ENCODE measurements around the gene DNAJC5. TPM values are rescaled to one million over a fixed set of nuclear protein-coding genes. Genes with fewer than 3 reads are reported as not detected.

The DNAJC5 gene
- total RNA-seq, 1 experiment from 2014 or later, result 28.5 TPM

DNA sequence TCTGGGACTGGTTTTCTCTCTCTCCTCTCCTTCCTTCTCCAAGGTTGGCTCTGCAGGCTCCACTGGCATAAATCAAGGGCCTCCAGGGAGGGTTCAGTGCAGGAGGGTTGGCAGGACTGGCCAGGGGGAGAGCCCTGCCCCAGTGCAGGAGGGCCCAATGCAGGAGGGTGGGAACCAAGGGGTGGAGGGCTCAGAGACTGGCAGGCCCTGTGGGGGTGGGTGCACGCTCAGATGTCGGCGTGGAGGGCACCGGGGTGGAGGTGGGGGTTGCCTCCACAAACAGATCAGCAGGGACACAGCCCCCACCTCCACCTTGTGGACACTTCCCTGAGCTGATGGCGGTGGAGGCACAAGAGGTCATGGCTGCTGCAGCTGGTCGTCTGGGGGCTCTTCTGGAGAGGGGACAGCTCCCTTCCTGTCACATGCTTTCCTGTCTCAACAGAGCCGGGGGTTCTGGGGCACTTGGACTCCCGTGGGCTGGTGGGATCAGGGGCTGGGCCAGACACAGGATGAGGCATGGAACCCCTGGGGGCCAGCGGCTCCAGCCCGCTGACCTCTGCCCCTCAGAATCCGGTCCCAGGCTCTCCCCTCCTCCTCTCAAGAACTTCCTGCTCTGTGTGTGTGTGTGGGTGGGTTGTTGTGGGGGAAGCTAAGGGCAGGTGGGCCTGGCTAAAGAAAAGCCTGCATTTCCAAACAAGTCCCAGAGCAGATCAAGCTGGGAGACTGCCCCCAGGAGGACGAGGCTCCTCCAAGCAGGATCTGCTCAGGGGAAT is 36.3 kb upstream of the DNAJC5 start (continued):
- TF ChIP-seq, protein P1, sequence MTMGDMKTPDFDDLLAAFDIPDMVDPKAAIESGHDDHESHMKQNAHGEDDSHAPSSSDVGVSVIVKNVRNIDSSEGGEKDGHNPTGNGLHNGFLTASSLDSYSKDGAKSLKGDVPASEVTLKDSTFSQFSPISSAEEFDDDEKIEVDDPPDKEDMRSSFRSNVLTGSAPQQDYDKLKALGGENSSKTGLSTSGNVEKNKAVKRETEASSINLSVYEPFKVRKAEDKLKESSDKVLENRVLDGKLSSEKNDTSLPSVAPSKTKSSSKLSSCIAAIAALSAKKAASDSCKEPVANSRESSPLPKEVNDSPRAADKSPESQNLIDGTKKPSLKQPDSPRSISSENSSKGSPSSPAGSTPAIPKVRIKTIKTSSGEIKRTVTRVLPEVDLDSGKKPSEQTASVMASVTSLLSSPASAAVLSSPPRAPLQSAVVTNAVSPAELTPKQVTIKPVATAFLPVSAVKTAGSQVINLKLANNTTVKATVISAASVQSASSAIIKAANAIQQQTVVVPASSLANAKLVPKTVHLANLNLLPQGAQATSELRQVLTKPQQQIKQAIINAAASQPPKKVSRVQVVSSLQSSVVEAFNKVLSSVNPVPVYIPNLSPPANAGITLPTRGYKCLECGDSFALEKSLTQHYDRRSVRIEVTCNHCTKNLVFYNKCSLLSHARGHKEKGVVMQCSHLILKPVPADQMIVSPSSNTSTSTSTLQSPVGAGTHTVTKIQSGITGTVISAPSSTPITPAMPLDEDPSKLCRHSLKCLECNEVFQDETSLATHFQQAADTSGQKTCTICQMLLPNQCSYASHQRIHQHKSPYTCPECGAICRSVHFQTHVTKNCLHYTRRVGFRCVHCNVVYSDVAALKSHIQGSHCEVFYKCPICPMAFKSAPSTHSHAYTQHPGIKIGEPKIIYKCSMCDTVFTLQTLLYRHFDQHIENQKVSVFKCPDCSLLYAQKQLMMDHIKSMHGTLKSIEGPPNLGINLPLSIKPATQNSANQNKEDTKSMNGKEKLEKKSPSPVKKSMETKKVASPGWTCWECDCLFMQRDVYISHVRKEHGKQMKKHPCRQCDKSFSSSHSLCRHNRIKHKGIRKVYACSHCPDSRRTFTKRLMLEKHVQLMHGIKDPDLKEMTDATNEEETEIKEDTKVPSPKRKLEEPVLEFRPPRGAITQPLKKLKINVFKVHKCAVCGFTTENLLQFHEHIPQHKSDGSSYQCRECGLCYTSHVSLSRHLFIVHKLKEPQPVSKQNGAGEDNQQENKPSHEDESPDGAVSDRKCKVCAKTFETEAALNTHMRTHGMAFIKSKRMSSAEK (CRISPR knock-in tag; IDR thresholded peaks at IDR 0.05; ENCODE audit: borderline replicate concordance), result 0 out of 2 replicates have a peak, but pooled peaks have one; percentile 4
- TF ChIP-seq, protein P2, sequence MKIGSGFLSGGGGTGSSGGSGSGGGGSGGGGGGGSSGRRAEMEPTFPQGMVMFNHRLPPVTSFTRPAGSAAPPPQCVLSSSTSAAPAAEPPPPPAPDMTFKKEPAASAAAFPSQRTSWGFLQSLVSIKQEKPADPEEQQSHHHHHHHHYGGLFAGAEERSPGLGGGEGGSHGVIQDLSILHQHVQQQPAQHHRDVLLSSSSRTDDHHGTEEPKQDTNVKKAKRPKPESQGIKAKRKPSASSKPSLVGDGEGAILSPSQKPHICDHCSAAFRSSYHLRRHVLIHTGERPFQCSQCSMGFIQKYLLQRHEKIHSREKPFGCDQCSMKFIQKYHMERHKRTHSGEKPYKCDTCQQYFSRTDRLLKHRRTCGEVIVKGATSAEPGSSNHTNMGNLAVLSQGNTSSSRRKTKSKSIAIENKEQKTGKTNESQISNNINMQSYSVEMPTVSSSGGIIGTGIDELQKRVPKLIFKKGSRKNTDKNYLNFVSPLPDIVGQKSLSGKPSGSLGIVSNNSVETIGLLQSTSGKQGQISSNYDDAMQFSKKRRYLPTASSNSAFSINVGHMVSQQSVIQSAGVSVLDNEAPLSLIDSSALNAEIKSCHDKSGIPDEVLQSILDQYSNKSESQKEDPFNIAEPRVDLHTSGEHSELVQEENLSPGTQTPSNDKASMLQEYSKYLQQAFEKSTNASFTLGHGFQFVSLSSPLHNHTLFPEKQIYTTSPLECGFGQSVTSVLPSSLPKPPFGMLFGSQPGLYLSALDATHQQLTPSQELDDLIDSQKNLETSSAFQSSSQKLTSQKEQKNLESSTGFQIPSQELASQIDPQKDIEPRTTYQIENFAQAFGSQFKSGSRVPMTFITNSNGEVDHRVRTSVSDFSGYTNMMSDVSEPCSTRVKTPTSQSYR (CRISPR knock-in tag; IDR thresholded peaks at IDR 0.05), result 0 out of 2 replicates have a peak, but pooled peaks have one; percentile 59
- TF ChIP-seq, protein P3, sequence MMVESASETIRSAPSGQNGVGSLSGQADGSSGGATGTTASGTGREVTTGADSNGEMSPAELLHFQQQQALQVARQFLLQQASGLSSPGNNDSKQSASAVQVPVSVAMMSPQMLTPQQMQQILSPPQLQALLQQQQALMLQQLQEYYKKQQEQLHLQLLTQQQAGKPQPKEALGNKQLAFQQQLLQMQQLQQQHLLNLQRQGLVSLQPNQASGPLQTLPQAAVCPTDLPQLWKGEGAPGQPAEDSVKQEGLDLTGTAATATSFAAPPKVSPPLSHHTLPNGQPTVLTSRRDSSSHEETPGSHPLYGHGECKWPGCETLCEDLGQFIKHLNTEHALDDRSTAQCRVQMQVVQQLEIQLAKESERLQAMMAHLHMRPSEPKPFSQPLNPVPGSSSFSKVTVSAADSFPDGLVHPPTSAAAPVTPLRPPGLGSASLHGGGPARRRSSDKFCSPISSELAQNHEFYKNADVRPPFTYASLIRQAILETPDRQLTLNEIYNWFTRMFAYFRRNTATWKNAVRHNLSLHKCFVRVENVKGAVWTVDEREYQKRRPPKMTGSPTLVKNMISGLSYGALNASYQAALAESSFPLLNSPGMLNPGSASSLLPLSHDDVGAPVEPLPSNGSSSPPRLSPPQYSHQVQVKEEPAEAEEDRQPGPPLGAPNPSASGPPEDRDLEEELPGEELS (CRISPR knock-in tag; IDR thresholded peaks at IDR 0.05), result peak; percentile 62; the same call in 1 of the 2 replicates
- TF ChIP-seq SP1 (CRISPR knock-in tag; conservative IDR thresholded peaks at IDR 0.05), result no peak; the same call in 1 of the 2 replicates
- peak; percentile 47 for TF ChIP-seq ZNF423 (CRISPR knock-in tag; IDR thresholded peaks at IDR 0.05)
- TF ChIP-seq, protein P4, sequence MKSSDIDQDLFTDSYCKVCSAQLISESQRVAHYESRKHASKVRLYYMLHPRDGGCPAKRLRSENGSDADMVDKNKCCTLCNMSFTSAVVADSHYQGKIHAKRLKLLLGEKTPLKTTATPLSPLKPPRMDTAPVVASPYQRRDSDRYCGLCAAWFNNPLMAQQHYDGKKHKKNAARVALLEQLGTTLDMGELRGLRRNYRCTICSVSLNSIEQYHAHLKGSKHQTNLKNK (CRISPR knock-in tag; IDR thresholded peaks at IDR 0.05), result no peak
- TF ChIP-seq, protein P5, sequence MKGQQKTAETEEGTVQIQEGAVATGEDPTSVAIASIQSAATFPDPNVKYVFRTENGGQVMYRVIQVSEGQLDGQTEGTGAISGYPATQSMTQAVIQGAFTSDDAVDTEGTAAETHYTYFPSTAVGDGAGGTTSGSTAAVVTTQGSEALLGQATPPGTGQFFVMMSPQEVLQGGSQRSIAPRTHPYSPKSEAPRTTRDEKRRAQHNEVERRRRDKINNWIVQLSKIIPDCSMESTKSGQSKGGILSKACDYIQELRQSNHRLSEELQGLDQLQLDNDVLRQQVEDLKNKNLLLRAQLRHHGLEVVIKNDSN (CRISPR knock-in tag; IDR thresholded peaks at IDR 0.05), result peak; percentile 59; the same call in 1 of the 2 replicates
- TF ChIP-seq, protein P6, sequence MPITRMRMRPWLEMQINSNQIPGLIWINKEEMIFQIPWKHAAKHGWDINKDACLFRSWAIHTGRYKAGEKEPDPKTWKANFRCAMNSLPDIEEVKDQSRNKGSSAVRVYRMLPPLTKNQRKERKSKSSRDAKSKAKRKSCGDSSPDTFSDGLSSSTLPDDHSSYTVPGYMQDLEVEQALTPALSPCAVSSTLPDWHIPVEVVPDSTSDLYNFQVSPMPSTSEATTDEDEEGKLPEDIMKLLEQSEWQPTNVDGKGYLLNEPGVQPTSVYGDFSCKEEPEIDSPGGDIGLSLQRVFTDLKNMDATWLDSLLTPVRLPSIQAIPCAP (CRISPR knock-in tag; IDR thresholded peaks at IDR 0.05), result no peak
- TF ChIP-seq FOXK1 (CRISPR knock-in tag; IDR thresholded peaks at IDR 0.05), result 0 out of 2 replicates have a peak, but pooled peaks have one; percentile 20
- 0 out of 2 replicates have a peak, but pooled peaks have one; percentile 19 for TF ChIP-seq GABPB1 (CRISPR knock-in tag; IDR thresholded peaks at IDR 0.05)
- TF ChIP-seq TP53 (CRISPR knock-in tag; IDR thresholded peaks at IDR 0.05), result peak; percentile 62; the same call in 1 of the 2 replicates
- TF ChIP-seq, protein P7, sequence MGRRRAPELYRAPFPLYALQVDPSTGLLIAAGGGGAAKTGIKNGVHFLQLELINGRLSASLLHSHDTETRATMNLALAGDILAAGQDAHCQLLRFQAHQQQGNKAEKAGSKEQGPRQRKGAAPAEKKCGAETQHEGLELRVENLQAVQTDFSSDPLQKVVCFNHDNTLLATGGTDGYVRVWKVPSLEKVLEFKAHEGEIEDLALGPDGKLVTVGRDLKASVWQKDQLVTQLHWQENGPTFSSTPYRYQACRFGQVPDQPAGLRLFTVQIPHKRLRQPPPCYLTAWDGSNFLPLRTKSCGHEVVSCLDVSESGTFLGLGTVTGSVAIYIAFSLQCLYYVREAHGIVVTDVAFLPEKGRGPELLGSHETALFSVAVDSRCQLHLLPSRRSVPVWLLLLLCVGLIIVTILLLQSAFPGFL (CRISPR knock-in tag; IDR thresholded peaks at IDR 0.05; ENCODE audit: borderline replicate concordance), result 0 out of 2 replicates have a peak, but pooled peaks have one; percentile 55
